GM12878 (cell line): ENCODE results near the gene ACTR1B. TPM values are rescaled to one million over a fixed set of nuclear protein-coding genes. Genes with fewer than 3 reads are reported as not detected.

Source experiments
- ATAC-seq: fragments of 200-7000 bp; cut with Tn5 transposase; 3 replicates; pipeline ENCODE4 v1.9.1; 2020; ENCODE audit warnings: mild to moderate bottlenecking, moderate library complexity
- BruUV-seq: library from RNA; stranded (reverse); fragments of 400-500 nt; replicated peaks from 2 replicates; lab custom pipeline; 2021; lab: Mats Ljungman, UMichigan
- CTCF ChIA-PET: fragments of 300-600 bp; sonication (Branson Sonifier 250); formaldehyde crosslinking; extraction: SDS; loops from one replicate; lab custom pipeline; 2021; ENCODE audit warnings: inconsistent platforms; lab: Yijun Ruan, JAX
- POLR2A ChIA-PET: fragments of 350-600 bp; formaldehyde crosslinking; extraction: SDS; loops from one replicate; lab custom pipeline; 2021; ENCODE audit warnings: inconsistent platforms; lab: Charles Lee
- RAD21 ChIA-PET: fragments of 300-600 bp; sonication (Branson Sonifier 250); formaldehyde crosslinking; loops from one replicate; lab custom pipeline; 2023; ENCODE audit warnings: antibody characterized with exemption; ENCODE audit not compliant: unreplicated experiment; lab: Charles Lee
- SMC1A ChIA-PET: fragments of 300-600 bp; sonication (Branson Sonifier 250); formaldehyde crosslinking; loops from one replicate; lab custom pipeline; 2023; ENCODE audit not compliant: unreplicated experiment, uncharacterized antibody; lab: Charles Lee
- DNase-seq: peaks from one replicate; pipeline ENCODE4 v3.0.0-alpha.2; 2011; ENCODE audit warnings: low read depth, low spot score
- FAIRE-seq: peaks from 3 replicates; lab custom pipeline; 2011; peaks lifted over from hg19 to GRCh38; lab: Jason Lieb, UNC
- H2AFZ ChIP-seq: 2 replicates; pipeline ENCODE4 v1.6.0; 2011; ENCODE audit warnings: low read depth, low read length, control low read depth; ENCODE audit not compliant: control insufficient read depth
- H3K27ac ChIP-seq: 2 replicates; pipeline ENCODE4 v1.5.1; 2011; ENCODE audit warnings: control low read depth; ENCODE audit not compliant: control insufficient read depth, insufficient read depth
- H3K27me3 ChIP-seq, 2 experiments: replicated peaks in 1 of 2; 2 replicates each; pipeline versions ENCODE4 v1.6.0 to v1.6.1; 2011; ENCODE audit warnings: low read length in 1 of 2; ENCODE audit not compliant: control insufficient read depth in 2 of 2, insufficient read depth in 2 of 2
- H3K36me3 ChIP-seq, 2 experiments: 2 replicates each; pipeline ENCODE4 v1.5.1; 2011; ENCODE audit warnings: low read length in 1 of 2; ENCODE audit not compliant: control insufficient read depth in 2 of 2, insufficient read depth in 2 of 2
- H3K4me1 ChIP-seq: 2 replicates; pipeline ENCODE4 v1.6.1; 2011; ENCODE audit warnings: mild to moderate bottlenecking, low read length, moderate library complexity, mixed read lengths; ENCODE audit not compliant: control insufficient read depth, insufficient read depth
- H3K4me2 ChIP-seq: 2 replicates; pipeline ENCODE4 v1.6.0; 2011; ENCODE audit warnings: control low read depth; ENCODE audit not compliant: control insufficient read depth, insufficient read depth
- H3K4me3 ChIP-seq: fragments of 200-600 bp; sonication (generic); 2 replicates; pipeline ENCODE4 v1.5.1; 2016
- H3K79me2 ChIP-seq: 2 replicates; pipeline ENCODE4 v1.6.0; 2011; ENCODE audit warnings: low read length; ENCODE audit not compliant: control insufficient read depth, insufficient read depth
- H3K9ac ChIP-seq: 2 replicates; pipeline ENCODE4 v1.8.0; 2011; ENCODE audit warnings: low read length, control low read depth, mixed read lengths; ENCODE audit not compliant: control insufficient read depth, insufficient read depth
- H3K9me3 ChIP-seq: replicated peaks from 3 replicates; pipeline ENCODE4 v1.5.1; 2011; ENCODE audit warnings: mild to moderate bottlenecking, low read length; ENCODE audit not compliant: control insufficient read depth, insufficient read depth
- H4K20me1 ChIP-seq: 2 replicates; pipeline ENCODE4 v1.6.0; 2011; ENCODE audit not compliant: control insufficient read depth, insufficient read depth
- POLR2AphosphoS2 ChIP-seq: IDR thresholded peaks from 2 replicates; pipeline ENCODE4 v1.6.1; 2011; ENCODE audit warnings: low read depth, mild to moderate bottlenecking, low read length, improper control_type of control experiment, moderate library complexity
- RBBP5 ChIP-seq: fragments of 200-600 bp; sonication (generic); conservative IDR thresholded peaks from 2 replicates; pipeline ENCODE4 v1.6.1; 2016
- SIN3A ChIP-seq: IDR thresholded peaks from 2 replicates; pipeline ENCODE4 v1.6.1; 2012; ENCODE audit warnings: low read depth, low read length, improper control_type of control experiment
- TARDBP ChIP-seq: IDR thresholded peaks from 2 replicates; pipeline ENCODE4 v1.6.1; 2016; ENCODE audit warnings: borderline replicate concordance
- ZNF207 ChIP-seq: fragments of 450-650 bp; IDR thresholded peaks from 2 replicates; pipeline ENCODE4 v1.6.1; 2014; ENCODE audit warnings: antibody characterized with exemption, mild to moderate bottlenecking, borderline replicate concordance
- WGBS: methylation state at CpG from one replicate; pipeline ENCODE4 v1.1.6; 2016; ENCODE audit warnings: low lambda C conversion rate; ENCODE audit not compliant: insufficient replicate concordance, insufficient coverage; ENCODE audit errors: missing lambda C conversion rate; 5-methylcytosine and 5-hydroxymethylcytosine counted together
- in situ Hi-C: fragments of 300-500 bp; cut with MboI; formaldehyde crosslinking; loops from 9 replicates; pipeline ENCODE4 v1.14.3; 2018; ENCODE audit warnings: mixed read lengths
- intact Hi-C: fragments of 100-400 bp; cut with micrococcal nuclease; formaldehyde crosslinking; loops from one replicate; pipeline ENCODE4 v1.14.2; 2022; ENCODE audit not compliant: unreplicated experiment
- polyA plus RNA-seq, 11 experiments: library from polyadenylated mRNA; depleted of rRNA in 4 of 11; unstranded in 6 of 11; stranded (reverse) in 5 of 11; fragments of >200 nt; fragmentation: Nextera tagmentation in 4 of 11; fragmentation: Illumina TruSeq in 1 of 11; extraction: Ambion mirVana in 4 of 11; extraction: Trizol in 1 of 11; gene quantifications; 1 replicate in 1 of 11; 2 replicates in 10 of 11; pipeline versions ENCODE4 v1.2.1 to v1.2.3, GENCODE V29; 2011 to 2016; ENCODE audit warnings: inconsistent platforms in 2 of 11, missing spikeins in 2 of 11, low read depth in 1 of 11
- total RNA-seq, 4 experiments: library from RNA; depleted of rRNA in 3 of 4; stranded (reverse); fragments of >200 nt in 3 of 4; fragmentation: Illumina TruSeq in 1 of 4; extraction: Trizol in 1 of 4; gene quantifications; 2 replicates each; pipeline versions ENCODE4 v1.2.1 to v1.2.3, GENCODE V29; 2013 to 2021
- TF ChIP-seq, protein P1 (sequence below): IDR thresholded peaks from 2 replicates; pipeline ENCODE4 v1.6.1; 2012; ENCODE audit warnings: mild to moderate bottlenecking, low read depth, low read length
- TF ChIP-seq, protein P2 (sequence below): fragments of 450-650 bp; IDR thresholded peaks from 2 replicates; pipeline ENCODE4 v1.6.1; 2017; ENCODE audit warnings: mild to moderate bottlenecking, moderate library complexity

ACTR1B gene
- total and polyA plus RNA-seq, 10 of the 15 experiments (the other 5 are each of a cell fraction or from before 2014, with no cell fraction given), result 1.3 to 62.8 (median 44.8) TPM

DNA sequence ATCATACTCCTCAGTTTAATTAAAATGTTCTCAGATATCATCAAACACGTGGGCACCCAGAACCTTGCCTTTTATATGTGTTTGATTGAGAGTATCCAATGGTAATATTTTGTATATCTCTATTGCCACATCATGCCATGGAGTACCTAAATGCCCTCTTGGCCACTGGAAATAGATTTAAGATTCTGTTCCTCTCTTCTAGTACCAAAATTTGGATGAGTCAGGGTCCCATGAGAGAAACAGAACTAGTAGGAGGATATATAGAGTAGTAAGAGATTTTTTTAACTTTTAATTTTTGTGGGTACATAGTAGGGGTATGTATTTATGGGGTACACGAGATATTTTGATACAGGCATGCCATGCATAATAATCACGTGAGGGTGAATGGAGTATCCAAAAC is 39.9 kb upstream of the ACTR1B start (continued):
- TF ChIP-seq, protein P1, sequence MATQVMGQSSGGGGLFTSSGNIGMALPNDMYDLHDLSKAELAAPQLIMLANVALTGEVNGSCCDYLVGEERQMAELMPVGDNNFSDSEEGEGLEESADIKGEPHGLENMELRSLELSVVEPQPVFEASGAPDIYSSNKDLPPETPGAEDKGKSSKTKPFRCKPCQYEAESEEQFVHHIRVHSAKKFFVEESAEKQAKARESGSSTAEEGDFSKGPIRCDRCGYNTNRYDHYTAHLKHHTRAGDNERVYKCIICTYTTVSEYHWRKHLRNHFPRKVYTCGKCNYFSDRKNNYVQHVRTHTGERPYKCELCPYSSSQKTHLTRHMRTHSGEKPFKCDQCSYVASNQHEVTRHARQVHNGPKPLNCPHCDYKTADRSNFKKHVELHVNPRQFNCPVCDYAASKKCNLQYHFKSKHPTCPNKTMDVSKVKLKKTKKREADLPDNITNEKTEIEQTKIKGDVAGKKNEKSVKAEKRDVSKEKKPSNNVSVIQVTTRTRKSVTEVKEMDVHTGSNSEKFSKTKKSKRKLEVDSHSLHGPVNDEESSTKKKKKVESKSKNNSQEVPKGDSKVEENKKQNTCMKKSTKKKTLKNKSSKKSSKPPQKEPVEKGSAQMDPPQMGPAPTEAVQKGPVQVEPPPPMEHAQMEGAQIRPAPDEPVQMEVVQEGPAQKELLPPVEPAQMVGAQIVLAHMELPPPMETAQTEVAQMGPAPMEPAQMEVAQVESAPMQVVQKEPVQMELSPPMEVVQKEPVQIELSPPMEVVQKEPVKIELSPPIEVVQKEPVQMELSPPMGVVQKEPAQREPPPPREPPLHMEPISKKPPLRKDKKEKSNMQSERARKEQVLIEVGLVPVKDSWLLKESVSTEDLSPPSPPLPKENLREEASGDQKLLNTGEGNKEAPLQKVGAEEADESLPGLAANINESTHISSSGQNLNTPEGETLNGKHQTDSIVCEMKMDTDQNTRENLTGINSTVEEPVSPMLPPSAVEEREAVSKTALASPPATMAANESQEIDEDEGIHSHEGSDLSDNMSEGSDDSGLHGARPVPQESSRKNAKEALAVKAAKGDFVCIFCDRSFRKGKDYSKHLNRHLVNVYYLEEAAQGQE, result no peak
- TF ChIP-seq ZNF207 (no peak), SIN3A (no peak), RBBP5 (no peak), POLR2AphosphoS2 (no peak)

DNA sequence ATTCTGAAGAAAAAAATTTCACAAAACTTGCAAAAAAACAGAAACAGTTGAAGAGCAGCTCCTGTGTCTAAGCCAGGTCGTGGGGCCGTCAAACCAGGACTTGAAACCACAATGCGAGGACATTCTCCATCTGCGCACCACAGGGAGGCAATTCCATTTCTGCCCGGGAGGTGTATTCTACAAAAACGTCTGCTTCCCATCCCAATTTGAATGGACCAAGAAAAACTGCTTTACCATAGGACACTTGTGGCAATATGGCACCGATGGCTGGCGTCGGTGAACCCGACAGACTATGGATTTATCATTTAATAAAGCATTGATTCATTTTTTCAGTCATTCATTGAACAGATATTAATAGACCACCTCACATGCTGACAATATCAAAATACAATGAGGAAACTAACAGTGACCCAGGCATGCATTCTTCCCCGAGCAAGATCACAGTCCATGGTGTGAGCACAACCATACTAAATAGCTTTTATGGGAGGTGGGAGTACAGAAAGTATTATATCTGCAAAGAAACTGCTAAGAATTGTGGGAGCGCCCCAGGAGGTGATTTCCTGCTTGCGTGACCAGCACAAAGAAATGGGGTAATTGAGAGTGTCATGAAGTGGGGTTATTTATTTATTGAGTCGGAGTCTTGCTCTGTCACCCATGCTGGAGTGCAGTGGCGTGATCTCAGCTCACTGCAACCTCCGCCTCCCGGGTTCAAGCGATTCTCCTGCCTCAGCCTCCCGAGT is 39.1 kb upstream of the ACTR1B start:
- no peaks in the 10 kb centered on the region for H3K9me3 ChIP-seq
- ATAC-seq (no peak), DNase-seq (no peak), FAIRE-seq (no peak)
- in situ Hi-C loops, result loop anchor here (5.0 kb wide), 2 partner anchors 116 to 684 kb away; partner anchors contain the start of gene ANKRD36B
- H3K36me3 ChIP-seq, result no peaks in the 10 kb centered on the region
- H3K27ac ChIP-seq, result no peak overlapping the region
- H3K79me2 ChIP-seq, result no peaks in the 10 kb centered on the region
- POLR2A ChIA-PET, result no interaction called here
- 61% methylated on average over 19 of the region's 19 CpGs for WGBS
- RAD21 ChIA-PET, result no interaction called here
- CTCF ChIA-PET, result interaction anchor here (1.2 to 7.8 kb wide), 2 partner anchors 39 to 112 kb away, joined by 3 to 168 read pairs; partner anchors contain the start of genes ACTR1B and ANKRD36B
- no TSS peak for BruUV-seq
- H3K4me2 ChIP-seq, result no peak overlapping the region
- TF ChIP-seq TARDBP, result no peak
- TF ChIP-seq, protein P2, sequence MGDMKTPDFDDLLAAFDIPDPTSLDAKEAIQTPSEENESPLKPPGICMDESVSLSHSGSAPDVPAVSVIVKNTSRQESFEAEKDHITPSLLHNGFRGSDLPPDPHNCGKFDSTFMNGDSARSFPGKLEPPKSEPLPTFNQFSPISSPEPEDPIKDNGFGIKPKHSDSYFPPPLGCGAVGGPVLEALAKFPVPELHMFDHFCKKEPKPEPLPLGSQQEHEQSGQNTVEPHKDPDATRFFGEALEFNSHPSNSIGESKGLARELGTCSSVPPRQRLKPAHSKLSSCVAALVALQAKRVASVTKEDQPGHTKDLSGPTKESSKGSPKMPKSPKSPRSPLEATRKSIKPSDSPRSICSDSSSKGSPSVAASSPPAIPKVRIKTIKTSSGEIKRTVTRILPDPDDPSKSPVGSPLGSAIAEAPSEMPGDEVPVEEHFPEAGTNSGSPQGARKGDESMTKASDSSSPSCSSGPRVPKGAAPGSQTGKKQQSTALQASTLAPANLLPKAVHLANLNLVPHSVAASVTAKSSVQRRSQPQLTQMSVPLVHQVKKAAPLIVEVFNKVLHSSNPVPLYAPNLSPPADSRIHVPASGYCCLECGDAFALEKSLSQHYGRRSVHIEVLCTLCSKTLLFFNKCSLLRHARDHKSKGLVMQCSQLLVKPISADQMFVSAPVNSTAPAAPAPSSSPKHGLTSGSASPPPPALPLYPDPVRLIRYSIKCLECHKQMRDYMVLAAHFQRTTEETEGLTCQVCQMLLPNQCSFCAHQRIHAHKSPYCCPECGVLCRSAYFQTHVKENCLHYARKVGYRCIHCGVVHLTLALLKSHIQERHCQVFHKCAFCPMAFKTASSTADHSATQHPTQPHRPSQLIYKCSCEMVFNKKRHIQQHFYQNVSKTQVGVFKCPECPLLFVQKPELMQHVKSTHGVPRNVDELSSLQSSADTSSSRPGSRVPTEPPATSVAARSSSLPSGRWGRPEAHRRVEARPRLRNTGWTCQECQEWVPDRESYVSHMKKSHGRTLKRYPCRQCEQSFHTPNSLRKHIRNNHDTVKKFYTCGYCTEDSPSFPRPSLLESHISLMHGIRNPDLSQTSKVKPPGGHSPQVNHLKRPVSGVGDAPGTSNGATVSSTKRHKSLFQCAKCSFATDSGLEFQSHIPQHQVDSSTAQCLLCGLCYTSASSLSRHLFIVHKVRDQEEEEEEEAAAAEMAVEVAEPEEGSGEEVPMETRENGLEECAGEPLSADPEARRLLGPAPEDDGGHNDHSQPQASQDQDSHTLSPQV, result no peak
- no peaks in the 10 kb centered on the region for H3K4me1 ChIP-seq
- intact Hi-C loops, result loop anchor here (10.0 kb wide), 1 partner anchor 482 kb away; no protein-coding TSS in a partner anchor
- H4K20me1 ChIP-seq, result no peaks in the 10 kb centered on the region
- no peak overlapping the region for H2AFZ ChIP-seq
- no peak overlapping the region for H3K9ac ChIP-seq
- no peak overlapping the region for H3K4me3 ChIP-seq
- H3K27me3 ChIP-seq, result no peaks in the 10 kb centered on the region
- SMC1A ChIA-PET, result no interaction called here
